NCI-H128 (cell line): ENCODE measurements around the gene TRIOBP.

Experiments used
- DNase-seq: peaks from one replicate; lab custom pipeline; 2025; ENCODE audit not compliant: unreplicated experiment; lab: John Stamatoyannopoulos, UW

TRIOBP gene

GRCh38 chr22:37749831-37750595, 53.2 kb downstream of the TRIOBP start:
- no peak for DNase-seq

GRCh38 chr22:37750596-37751162, 53.8 kb downstream of the TRIOBP start:
- DNase-seq: no peak

GRCh38 chr22:37751449-37752188, 54.8 kb downstream of the TRIOBP start:
- no peak for DNase-seq

- no peak for DNase-seq
Measured at GRCh38 chr22:37752189-37753087, 55.6 kb downstream of the TRIOBP start.

- DNase-seq: no peak
Measured at GRCh38 chr22:37753746-37754145, 56.9 kb downstream of the TRIOBP start.

- no peak for DNase-seq
Measured at GRCh38 chr22:37757663-37758062, 60.8 kb downstream of the TRIOBP start.

GRCh38 chr22:37758694-37759093, 61.8 kb downstream of the TRIOBP start:
- no peak for DNase-seq

- no peak for DNase-seq
Measured at GRCh38 chr22:37759281-37759680, 62.4 kb downstream of the TRIOBP start.

GRCh38 chr22:37760152-37760551, 63.3 kb downstream of the TRIOBP start:
- no peak for DNase-seq

- DNase-seq: no peak
Measured at GRCh38 chr22:37762389-37762836, 65.6 kb downstream of the TRIOBP start.

- DNase-seq: no peak
Measured at GRCh38 chr22:37763012-37763411, 66.2 kb downstream of the TRIOBP start.

GRCh38 chr22:37763652-37764051, 66.8 kb downstream of the TRIOBP start:
- DNase-seq: no peak

GRCh38 chr22:37764622-37765021, 67.8 kb downstream of the TRIOBP start:
- DNase-seq: no peak

- no peak for DNase-seq
Measured at GRCh38 chr22:37765498-37765897, 68.7 kb downstream of the TRIOBP start.

- DNase-seq: no peak
Measured at GRCh38 chr22:37765953-37766576, 69.2 kb downstream of the TRIOBP start.

- no peak for DNase-seq
Measured at GRCh38 chr22:37768273-37768672, 71.4 kb downstream of the TRIOBP start.

- DNase-seq: no peak
Measured at GRCh38 chr22:37769056-37769455, 72.2 kb downstream of the TRIOBP start.

- DNase-seq: no peak
Measured at GRCh38 chr22:37771081-37771480, 74.2 kb downstream of the TRIOBP start.

GRCh38 chr22:37771702-37772427, 75.0 kb downstream of the TRIOBP start:
- no peak for DNase-seq

GRCh38 chr22:37774728-37775127, 77.9 kb downstream of the TRIOBP start:
- no peak for DNase-seq
